Activated CD4-positive, alpha-beta T cell treated with anti-CD3 and anti-CD28 coated beads, Interleukin-2, amount 10 ng/mL, durations not matched to agents 24 days and 14 days (primary cell): ENCODE results near the gene PLXNB1. TPM values are rescaled to one million over a fixed set of nuclear protein-coding genes. Genes with fewer than 3 reads are reported as not detected.
A peak's percentile ranks its signal among the peaks of the same experiment; 100 is the strongest.
"Not testable (repeated sequence)": the region's sequence is repeated elsewhere in the genome, so short reads cannot be mapped to it uniquely, and the experiment has no call there.

ENCODE experiments used
- DNase-seq: peaks from one replicate; pipeline ENCODE4 v3.0.0; 2022
- H3K27ac Mint-ChIP-seq: one replicate; pipeline ENCODE4 v1.8.0; 2022; ENCODE audit warnings: mild to moderate bottlenecking, mixed read lengths
- H3K27me3 Mint-ChIP-seq: one replicate; pipeline ENCODE4 v1.8.0; 2022; ENCODE audit warnings: mixed read lengths
- H3K36me3 Mint-ChIP-seq: one replicate; pipeline ENCODE4 v1.8.0; 2022; ENCODE audit warnings: low read depth, mild to moderate bottlenecking, mixed read lengths
- H3K4me1 Mint-ChIP-seq: one replicate; pipeline ENCODE4 v1.8.0; 2021; ENCODE audit warnings: mixed read lengths
- H3K4me3 Mint-ChIP-seq: one replicate; pipeline ENCODE4 v1.8.0; 2022; ENCODE audit warnings: mild to moderate bottlenecking, moderate library complexity, mixed read lengths
- H3K9me3 Mint-ChIP-seq: one replicate; pipeline ENCODE4 v1.8.0; 2021; ENCODE audit warnings: mixed read lengths
- intact Hi-C: fragments of 100-400 bp; cut with micrococcal nuclease; formaldehyde crosslinking; loops from one replicate; pipeline ENCODE4 v1.15.1; 2023
- total RNA-seq: library from RNA; stranded (reverse); gene quantifications from 2 replicates; pipeline ENCODE4 v1.2.3, GENCODE V29; 2022

The PLXNB1 gene
- total RNA-seq, 1 donor from 2014 or later, result 5.7 TPM

DNA sequence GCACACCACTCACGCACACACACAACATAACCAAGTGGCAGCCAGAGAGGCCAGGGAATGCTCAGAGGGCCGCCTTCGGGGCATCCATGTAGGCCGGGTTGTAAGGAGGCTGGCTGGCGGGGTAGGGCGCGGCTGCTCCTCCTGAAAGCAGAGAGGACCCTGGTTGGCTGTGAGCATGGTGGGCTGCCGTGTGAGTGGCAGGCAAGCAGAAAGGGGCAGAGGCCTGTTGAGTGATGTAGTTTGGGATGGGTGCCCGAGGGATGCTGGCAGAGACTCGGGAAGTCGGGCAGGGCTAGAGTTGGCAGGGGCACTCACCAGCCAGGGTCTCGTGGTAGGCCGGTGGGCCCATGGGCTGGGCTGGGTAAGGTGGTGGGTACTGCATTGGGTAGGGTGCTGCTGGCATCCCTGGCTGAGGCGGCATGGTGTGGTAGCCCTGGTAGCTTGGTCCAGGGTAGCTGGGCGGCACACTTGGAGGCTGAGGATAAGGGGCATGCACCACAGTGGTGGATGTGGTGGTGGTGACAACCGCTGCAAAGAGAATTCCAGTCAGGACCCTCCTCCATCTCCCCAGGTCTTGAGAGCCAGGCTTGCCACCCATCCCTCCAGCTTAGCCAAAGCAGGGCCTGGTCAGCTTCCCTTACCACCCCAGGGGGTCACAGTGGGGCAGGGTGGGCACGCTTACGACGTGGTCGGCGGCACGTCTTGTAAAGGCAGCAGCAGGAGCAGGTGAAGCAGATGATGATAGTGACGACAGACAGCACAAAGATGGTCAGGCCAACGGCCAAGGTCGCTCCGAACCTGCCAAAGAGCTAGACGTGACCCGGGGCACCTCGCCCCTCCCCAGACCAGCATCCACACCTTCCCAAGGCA is 39.4 kb upstream of the PLXNB1 start:
- Mint-ChIP-seq H3K4me1 (peaks cover 53% of the 10 kb centered on the region), H3K27me3 (no peaks in the 10 kb centered on the region), H3K4me3 (peak overlapping the region; percentile 96), H3K9me3 (no peaks in the 10 kb centered on the region), H3K27ac (peak overlapping the region; percentile 92), H3K36me3 (peaks cover 47% of the 10 kb centered on the region)
- DNase-seq, result peak; percentile 63
- intact Hi-C loops, result loop anchor here (10.0 kb wide), 1 partner anchor 384 kb away; no protein-coding TSS in a partner anchor

GRCh38 chr3:48468329-48468731 is 38.4 kb upstream of the PLXNB1 start:
- H3K27me3 Mint-ChIP-seq, result no peaks in the 10 kb centered on the region
- intact Hi-C loops, result loop anchor here (10.0 kb wide), 1 partner anchor 384 kb away; no protein-coding TSS in a partner anchor
- H3K4me3 Mint-ChIP-seq, result peak overlapping the region; percentile 96
- H3K4me1 Mint-ChIP-seq, result peaks cover 50% of the 10 kb centered on the region
- peak; percentile 61 for DNase-seq
- peaks cover 48% of the 10 kb centered on the region for H3K36me3 Mint-ChIP-seq
- H3K27ac Mint-ChIP-seq, result peak overlapping the region; percentile 93
- H3K9me3 Mint-ChIP-seq, result no peaks in the 10 kb centered on the region

DNA sequence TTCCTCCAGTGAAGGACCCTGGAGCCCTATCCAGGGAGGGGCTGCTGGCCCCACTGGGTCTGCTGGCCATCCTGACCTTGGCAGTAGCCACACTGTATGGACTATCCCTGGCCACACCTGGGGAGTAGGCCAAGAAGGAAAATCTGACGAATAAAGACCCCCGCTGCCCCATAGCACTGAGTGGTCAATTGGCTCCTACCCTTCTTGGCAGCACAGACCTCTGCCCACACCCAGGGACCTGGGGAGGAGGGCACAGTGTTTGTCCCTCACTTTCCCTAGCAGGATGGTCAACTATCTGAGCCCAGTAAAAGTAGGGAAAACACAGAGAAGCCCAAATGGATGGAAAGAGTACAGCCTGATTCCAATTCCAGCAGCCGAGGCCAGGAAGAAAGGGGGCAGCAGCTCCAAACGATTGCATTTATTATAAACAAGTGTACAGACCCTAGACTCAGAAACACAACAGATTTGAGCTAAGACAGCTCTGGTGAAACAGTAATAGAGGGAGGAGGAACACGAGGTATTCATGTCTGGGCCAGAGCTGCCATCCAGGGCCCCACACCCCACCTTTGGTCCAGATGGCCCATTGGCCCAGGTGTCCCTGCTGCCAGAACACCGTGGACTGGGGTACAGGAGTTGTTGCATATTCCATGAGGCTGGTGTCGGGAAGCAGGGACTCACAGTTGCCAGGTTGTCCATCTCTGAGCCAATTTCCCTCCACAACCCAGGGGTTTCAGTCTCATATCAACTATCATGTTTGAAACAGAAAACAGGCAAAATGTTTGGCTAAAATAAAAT is 37.8 kb upstream of the PLXNB1 start:
- intact Hi-C loops, result loop anchor here (10.0 kb wide), 1 partner anchor 383 kb away; no protein-coding TSS in a partner anchor
- peak; percentile 59 for DNase-seq
- no peaks in the 10 kb centered on the region for H3K27me3 Mint-ChIP-seq
- H3K27ac Mint-ChIP-seq, result peak overlapping the region; percentile 93
- H3K9me3 Mint-ChIP-seq, result no peaks in the 10 kb centered on the region
- H3K4me1 Mint-ChIP-seq, result peaks cover 43% of the 10 kb centered on the region
- H3K4me3 Mint-ChIP-seq, result peak overlapping the region; percentile 96
- peaks cover 44% of the 10 kb centered on the region for H3K36me3 Mint-ChIP-seq

GRCh38 chr3:48467110-48467454 is 37.2 kb upstream of the PLXNB1 start:
- intact Hi-C loops, result loop anchor here (10.0 kb wide), 1 partner anchor 382 kb away; no protein-coding TSS in a partner anchor
- Mint-ChIP-seq H3K4me3 (peak overlapping the region; percentile 96), H3K27me3 (no peaks in the 10 kb centered on the region), H3K9me3 (no peaks in the 10 kb centered on the region), H3K36me3 (peaks cover 44% of the 10 kb centered on the region), H3K27ac (peak overlapping the region; percentile 93), H3K4me1 (peaks cover 43% of the 10 kb centered on the region)
- DNase-seq, result no peak

- H3K27ac Mint-ChIP-seq, result peak overlapping the region; percentile 93
- peak overlapping the region; percentile 96 for H3K4me3 Mint-ChIP-seq
- peaks cover 44% of the 10 kb centered on the region for H3K36me3 Mint-ChIP-seq
- peak; percentile 79 for DNase-seq
- H3K27me3 Mint-ChIP-seq, result no peaks in the 10 kb centered on the region
- H3K9me3 Mint-ChIP-seq, result no peaks in the 10 kb centered on the region
- peaks cover 43% of the 10 kb centered on the region for H3K4me1 Mint-ChIP-seq
- intact Hi-C loops, result loop anchor here (1.0 to 10.0 kb wide), 3 partner anchors 41 to 382 kb away; no protein-coding TSS in a partner anchor
Measured at GRCh38 chr3:48466386-48467109, 36.7 kb upstream of the PLXNB1 start.

- H3K4me3 Mint-ChIP-seq, result peak overlapping the region; percentile 96
- no peaks in the 10 kb centered on the region for H3K9me3 Mint-ChIP-seq
- peak overlapping the region; percentile 93 for H3K27ac Mint-ChIP-seq
- H3K4me1 Mint-ChIP-seq, result peaks cover 46% of the 10 kb centered on the region
- peak; percentile 95 for DNase-seq
- intact Hi-C loops, result loop anchor here (1.0 to 10.0 kb wide), 4 partner anchors 8 to 381 kb away; no protein-coding TSS in a partner anchor
- peaks cover 50% of the 10 kb centered on the region for H3K36me3 Mint-ChIP-seq
- no peaks in the 10 kb centered on the region for H3K27me3 Mint-ChIP-seq
Measured at GRCh38 chr3:48465531-48466378, 35.9 kb upstream of the PLXNB1 start.

DNA sequence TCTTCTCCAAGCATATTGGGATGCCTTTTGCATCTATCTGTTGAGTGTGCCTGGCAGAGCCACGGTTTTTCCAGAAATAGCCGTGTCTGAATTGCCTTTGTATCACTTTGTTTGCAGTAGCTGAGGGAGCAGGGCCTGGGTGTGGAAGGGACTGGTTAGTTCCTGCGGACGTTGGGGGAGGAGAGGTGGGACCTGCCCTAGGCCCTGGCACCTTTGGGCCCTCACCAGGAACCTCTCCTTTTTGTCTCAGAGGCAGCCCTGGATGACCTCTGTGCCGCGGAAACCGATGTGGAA is 35.3 kb upstream of the PLXNB1 start:
- Mint-ChIP-seq H3K4me1 (peaks cover 45% of the 10 kb centered on the region), H3K36me3 (peaks cover 54% of the 10 kb centered on the region), H3K27ac (peak overlapping the region; percentile 93), H3K4me3 (peak overlapping the region; percentile 96), H3K9me3 (no peaks in the 10 kb centered on the region), H3K27me3 (no peaks in the 10 kb centered on the region)
- no peak for DNase-seq
- intact Hi-C loops, result loop anchor here (1.0 to 10.0 kb wide), 2 partner anchors 8 to 380 kb away; no protein-coding TSS in a partner anchor

- intact Hi-C loops, result loop anchor here (1.0 to 10.0 kb wide), 2 partner anchors 9 to 380 kb away; no protein-coding TSS in a partner anchor
- no peaks in the 10 kb centered on the region for H3K9me3 Mint-ChIP-seq
Measured at GRCh38 chr3:48464713-48465221, 34.9 kb upstream of the PLXNB1 start.

GRCh38 chr3:48463703-48464102 is 33.8 kb upstream of the PLXNB1 start:
- intact Hi-C loops, result loop anchor here (10.0 kb wide), 1 partner anchor 379 kb away; no protein-coding TSS in a partner anchor
- H3K4me1 Mint-ChIP-seq, result peaks cover 31% of the 10 kb centered on the region

More at GRCh38 chr3:48464713-48465221, 34.9 kb upstream of the PLXNB1 start:
- peak overlapping the region; percentile 13 for H3K27ac Mint-ChIP-seq
- no peak overlapping the region for H3K4me3 Mint-ChIP-seq
- H3K27me3 Mint-ChIP-seq, result no peaks in the 10 kb centered on the region
- peaks cover 41% of the 10 kb centered on the region for H3K4me1 Mint-ChIP-seq
- H3K36me3 Mint-ChIP-seq, result peaks cover 54% of the 10 kb centered on the region
- DNase-seq, result no peak

GRCh38 chr3:48461767-48462166 is 31.9 kb upstream of the PLXNB1 start:
- not testable (repeated sequence) for DNase-seq, H3K4me3 Mint-ChIP-seq, H3K9me3 Mint-ChIP-seq, H3K27me3 Mint-ChIP-seq, H3K27ac Mint-ChIP-seq
- intact Hi-C loops, result loop anchor here (10.0 kb wide), 1 partner anchor 377 kb away; no protein-coding TSS in a partner anchor
- Mint-ChIP-seq H3K4me1 (peaks cover 15% of the 10 kb centered on the region), H3K36me3 (peaks cover 40% of the 10 kb centered on the region)

More at GRCh38 chr3:48463703-48464102, 33.8 kb upstream of the PLXNB1 start:
- no peaks in the 10 kb centered on the region for H3K27me3 Mint-ChIP-seq
- no peak overlapping the region for H3K27ac Mint-ChIP-seq
- no peak for DNase-seq
- peaks cover 51% of the 10 kb centered on the region for H3K36me3 Mint-ChIP-seq
- H3K9me3 Mint-ChIP-seq, result no peaks in the 10 kb centered on the region
- H3K4me3 Mint-ChIP-seq, result no peak overlapping the region

GRCh38 chr3:48460517-48460902 is 30.6 kb upstream of the PLXNB1 start:
- no peak for DNase-seq
- H3K4me3 Mint-ChIP-seq, result no peak overlapping the region
- H3K9me3 Mint-ChIP-seq, result no peaks in the 10 kb centered on the region
- intact Hi-C loops, result loop anchor here (10.0 kb wide), 1 partner anchor 376 kb away; no protein-coding TSS in a partner anchor
- H3K27ac Mint-ChIP-seq, result no peak overlapping the region
- peaks cover 9% of the 10 kb centered on the region for H3K4me1 Mint-ChIP-seq
- H3K27me3 Mint-ChIP-seq, result no peaks in the 10 kb centered on the region
- peaks cover 31% of the 10 kb centered on the region for H3K36me3 Mint-ChIP-seq

DNA sequence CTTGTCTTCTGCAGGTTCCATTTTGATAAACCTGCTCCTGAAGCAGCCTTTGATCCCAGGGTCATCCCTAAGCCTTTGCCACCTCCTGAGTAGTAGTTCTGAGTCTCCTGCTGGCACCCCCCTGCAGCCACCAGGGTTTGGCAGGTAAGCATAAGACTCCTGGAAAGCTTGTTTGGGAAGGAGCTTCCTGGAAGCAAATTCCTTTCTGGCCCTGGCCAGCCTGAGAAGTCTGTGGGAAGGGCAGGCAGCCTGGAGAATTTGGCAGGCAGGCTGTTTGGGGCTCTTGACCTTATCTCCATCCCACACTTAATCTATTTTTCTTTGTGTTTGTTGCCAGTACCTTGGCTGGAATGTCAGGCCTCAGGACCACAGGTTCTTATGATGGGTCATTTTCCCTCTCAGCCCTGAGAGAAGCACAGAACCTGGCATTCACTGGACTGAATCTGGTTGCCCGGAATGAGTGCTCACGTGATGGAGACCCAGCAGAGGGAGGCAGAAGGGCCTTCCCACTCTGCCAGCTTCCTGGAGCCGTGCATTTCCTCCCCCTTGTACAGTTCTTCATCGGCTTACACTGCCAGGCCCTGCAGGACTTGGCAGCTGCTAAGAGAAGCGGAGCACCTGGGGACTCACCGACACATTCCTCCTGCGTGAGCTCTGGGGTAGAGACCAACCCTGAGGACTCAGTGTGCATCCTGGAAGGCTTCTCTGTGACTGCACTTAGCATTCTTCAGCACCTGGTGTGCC is 30.1 kb upstream of the PLXNB1 start:
- no peak overlapping the region for H3K4me3 Mint-ChIP-seq
- H3K4me1 Mint-ChIP-seq, result peaks cover 5% of the 10 kb centered on the region
- H3K36me3 Mint-ChIP-seq, result peaks cover 31% of the 10 kb centered on the region
- intact Hi-C loops, result loop anchor here (10.0 kb wide), 1 partner anchor 375 kb away; no protein-coding TSS in a partner anchor
- H3K9me3 Mint-ChIP-seq, result no peaks in the 10 kb centered on the region
- no peak overlapping the region for H3K27ac Mint-ChIP-seq
- no peaks in the 10 kb centered on the region for H3K27me3 Mint-ChIP-seq
- DNase-seq, result no peak
